ENCODE results near the gene UTP11. TPM values are rescaled to one million over a fixed set of nuclear protein-coding genes. Genes with fewer than 3 reads are reported as not detected.
A peak's percentile ranks its signal among the peaks of the same experiment; 100 is the strongest.

Gene UTP11
- total RNA-seq, 1 donor from 2014 or later = 26.4 TPM

GRCh38 chr1:38004284-38005108, 8.0 kb upstream of the UTP11 start:
- Mint-ChIP-seq H3K4me3 (ENCODE audit: unreplicated experiment) (peak overlapping the region; percentile 90), H3K27ac (ENCODE audit: unreplicated experiment) (peak overlapping the region; percentile 89), H3K9me3 (ENCODE audit: low read depth) (no peaks in the 10 kb centered on the region), H3K4me1 (ENCODE audit: low read depth) (peaks cover 61% of the 10 kb centered on the region), H3K36me3 (ENCODE audit: low read depth) (peaks cover 2% of the 10 kb centered on the region), H3K27me3 (ENCODE audit: low read depth) (no peaks in the 10 kb centered on the region)
- TF ChIP-seq CTCF (IDR thresholded peaks at IDR 0.05) = peak; percentile 31
- DNase-seq (ENCODE audit: low spot score) = peak; percentile 67

GRCh38 chr1:38005195-38006007, 7.1 kb upstream of the UTP11 start, which contains the start of gene FHL3:
Gene FHL3 (minus strand): TSS chr1:38005514. CDS start chr1:37999412, 6,102 bp downstream.
- Mint-ChIP-seq H3K9me3 (ENCODE audit: low read depth) (no peaks in the 10 kb centered on the region), H3K27ac (ENCODE audit: unreplicated experiment) (peak within 1 kb of the TSS; percentile 89), H3K4me3 (ENCODE audit: unreplicated experiment) (peak within 1 kb of the TSS; percentile 90), H3K27me3 (ENCODE audit: low read depth) (no peaks in the 10 kb centered on the region), H3K4me1 (ENCODE audit: low read depth) (peaks cover 61% of the 10 kb centered on the region), H3K36me3 (ENCODE audit: low read depth) (peaks cover 2% of the 10 kb centered on the region)
- peak; percentile 63 for DNase-seq (ENCODE audit: low spot score)
- TF ChIP-seq CTCF (IDR thresholded peaks at IDR 0.05) = no peak

GRCh38 chr1:38006008-38006828, 6.3 kb upstream of the UTP11 start:
- no peak for TF ChIP-seq CTCF (IDR thresholded peaks at IDR 0.05)
- DNase-seq (ENCODE audit: low spot score) = peak; percentile 78
- peak overlapping the region; percentile 62 for H3K4me3 Mint-ChIP-seq (ENCODE audit: unreplicated experiment)
- H3K9me3 Mint-ChIP-seq (ENCODE audit: low read depth) = no peaks in the 10 kb centered on the region
- H3K27ac Mint-ChIP-seq (ENCODE audit: unreplicated experiment) = peak overlapping the region; percentile 66
- H3K27me3 Mint-ChIP-seq (ENCODE audit: low read depth) = no peaks in the 10 kb centered on the region
- H3K36me3 Mint-ChIP-seq (ENCODE audit: low read depth) = peaks cover 2% of the 10 kb centered on the region
- H3K4me1 Mint-ChIP-seq (ENCODE audit: low read depth) = peaks cover 57% of the 10 kb centered on the region

- Mint-ChIP-seq H3K4me1 (ENCODE audit: low read depth) (peaks cover 54% of the 10 kb centered on the region), H3K27ac (ENCODE audit: unreplicated experiment) (peak overlapping the region; percentile 98), H3K9me3 (ENCODE audit: low read depth) (no peaks in the 10 kb centered on the region), H3K36me3 (ENCODE audit: low read depth) (peaks cover 2% of the 10 kb centered on the region), H3K4me3 (ENCODE audit: unreplicated experiment) (no peak overlapping the region), H3K27me3 (ENCODE audit: low read depth) (no peaks in the 10 kb centered on the region)
- DNase-seq (ENCODE audit: low spot score) = peak; percentile 44
- TF ChIP-seq CTCF (IDR thresholded peaks at IDR 0.05) = peak; percentile 15
Observed at GRCh38 chr1:38009088-38009840, 3.3 kb upstream of the UTP11 start.
